ENCODE measurements around the gene PTBP1. TPM values are rescaled to one million over a fixed set of nuclear protein-coding genes. Genes with fewer than 3 reads are reported as not detected.

Gene PTBP1
- total and polyA plus RNA-seq, 2 donors = 104 to 108 TPM

- Histone ChIP-seq H3K4me1 (ENCODE audit: insufficient read depth) (no peaks in the 10 kb centered on the region), H3K4me3 (ENCODE audit: low read depth, low read length) (no peak overlapping the region), H3K36me3 (ENCODE audit: insufficient read depth) (no peaks in the 10 kb centered on the region), H3K27ac (ENCODE audit: low read depth) (no peak overlapping the region)
- 94% methylated on average over 10 of the region's 10 CpGs for WGBS
- no peak for DNase-seq (ENCODE audit: extremely low spot score)
These were observed 34.1 kb upstream of the PTBP1 start for GRCh38 chr19:763181-763580.

GRCh38 chr19:763869-764268, 33.4 kb upstream of the PTBP1 start:
- Histone ChIP-seq H3K4me3 (ENCODE audit: low read depth, low read length) (no peak overlapping the region), H3K4me1 (ENCODE audit: insufficient read depth) (no peaks in the 10 kb centered on the region), H3K36me3 (ENCODE audit: insufficient read depth) (no peaks in the 10 kb centered on the region), H3K27ac (ENCODE audit: low read depth) (no peak overlapping the region)
- WGBS = 93% methylated on average over 6 of the region's 6 CpGs
- DNase-seq (ENCODE audit: extremely low spot score) = no peak

GRCh38 chr19:764301-764700, 33.0 kb upstream of the PTBP1 start:
- Histone ChIP-seq H3K27ac (ENCODE audit: low read depth) (no peak overlapping the region), H3K4me3 (ENCODE audit: low read depth, low read length) (no peak overlapping the region), H3K36me3 (ENCODE audit: insufficient read depth) (no peaks in the 10 kb centered on the region), H3K4me1 (ENCODE audit: insufficient read depth) (no peaks in the 10 kb centered on the region)
- WGBS = 93% methylated on average over 12 of the region's 12 CpGs
- no peak for DNase-seq (ENCODE audit: extremely low spot score)

- no peaks in the 10 kb centered on the region for H3K36me3 ChIP-seq (ENCODE audit: insufficient read depth)
- DNase-seq (ENCODE audit: extremely low spot score) = no peak
- no peak overlapping the region for H3K27ac ChIP-seq (ENCODE audit: low read depth)
- no peaks in the 10 kb centered on the region for H3K4me1 ChIP-seq (ENCODE audit: insufficient read depth)
- WGBS = 84% methylated on average over 7 of the region's 7 CpGs
- H3K4me3 ChIP-seq (ENCODE audit: low read depth, low read length) = no peak overlapping the region
These were observed 32.0 kb upstream of the PTBP1 start for GRCh38 chr19:765179-765738.

- Histone ChIP-seq H3K4me3 (ENCODE audit: low read depth, low read length) (no peak overlapping the region), H3K27ac (ENCODE audit: low read depth) (no peak overlapping the region), H3K36me3 (ENCODE audit: insufficient read depth) (no peaks in the 10 kb centered on the region), H3K4me1 (ENCODE audit: insufficient read depth) (no peaks in the 10 kb centered on the region)
- DNase-seq (ENCODE audit: extremely low spot score) = no peak
- 42% methylated on average over 14 of the region's 14 CpGs for WGBS
These were observed 28.8 kb upstream of the PTBP1 start for GRCh38 chr19:768424-768823.

- Histone ChIP-seq H3K36me3 (ENCODE audit: insufficient read depth) (no peaks in the 10 kb centered on the region), H3K4me1 (ENCODE audit: insufficient read depth) (no peaks in the 10 kb centered on the region), H3K27ac (ENCODE audit: low read depth) (no peak overlapping the region), H3K4me3 (ENCODE audit: low read depth, low read length) (no peak overlapping the region)
- DNase-seq (ENCODE audit: extremely low spot score) = no peak
- 81% methylated on average over 6 of the region's 6 CpGs for WGBS
These were observed 27.6 kb upstream of the PTBP1 start for GRCh38 chr19:769616-770015.

GRCh38 chr19:771332-771785, 25.9 kb upstream of the PTBP1 start:
- Histone ChIP-seq H3K4me1 (ENCODE audit: insufficient read depth) (no peaks in the 10 kb centered on the region), H3K36me3 (ENCODE audit: insufficient read depth) (no peaks in the 10 kb centered on the region), H3K4me3 (ENCODE audit: low read depth, low read length) (no peak overlapping the region), H3K27ac (ENCODE audit: low read depth) (no peak overlapping the region)
- no peak for DNase-seq (ENCODE audit: extremely low spot score)
- 23% methylated on average over 6 of the region's 6 CpGs for WGBS

GRCh38 chr19:772063-772462, 25.2 kb upstream of the PTBP1 start:
- Histone ChIP-seq H3K4me1 (ENCODE audit: insufficient read depth) (no peaks in the 10 kb centered on the region), H3K4me3 (ENCODE audit: low read depth, low read length) (no peak overlapping the region), H3K36me3 (ENCODE audit: insufficient read depth) (no peaks in the 10 kb centered on the region), H3K27ac (ENCODE audit: low read depth) (no peak overlapping the region)
- no peak for DNase-seq (ENCODE audit: extremely low spot score)
- 80% methylated on average over 5 of the region's 5 CpGs for WGBS

GRCh38 chr19:772730-773436, 24.4 kb upstream of the PTBP1 start:
- WGBS = 70% methylated on average over 18 of the region's 18 CpGs
- Histone ChIP-seq H3K4me1 (ENCODE audit: insufficient read depth) (no peaks in the 10 kb centered on the region), H3K4me3 (ENCODE audit: low read depth, low read length) (no peak overlapping the region), H3K36me3 (ENCODE audit: insufficient read depth) (no peaks in the 10 kb centered on the region), H3K27ac (ENCODE audit: low read depth) (no peak overlapping the region)
- no peak for DNase-seq (ENCODE audit: extremely low spot score)

- 90% methylated on average over 18 of the region's 18 CpGs for WGBS
- no peak overlapping the region for H3K27ac ChIP-seq (ENCODE audit: low read depth)
- DNase-seq (ENCODE audit: extremely low spot score) = no peak
- no peaks in the 10 kb centered on the region for H3K4me1 ChIP-seq (ENCODE audit: insufficient read depth)
- H3K4me3 ChIP-seq (ENCODE audit: low read depth, low read length) = no peak overlapping the region
- H3K36me3 ChIP-seq (ENCODE audit: insufficient read depth) = no peaks in the 10 kb centered on the region
These were observed 20.7 kb upstream of the PTBP1 start for GRCh38 chr19:776549-776948.

- no peaks in the 10 kb centered on the region for H3K36me3 ChIP-seq (ENCODE audit: insufficient read depth)
- H3K4me3 ChIP-seq (ENCODE audit: low read depth, low read length) = no peak overlapping the region
- no peak for DNase-seq (ENCODE audit: extremely low spot score)
- H3K27ac ChIP-seq (ENCODE audit: low read depth) = peak overlapping the region; percentile 67
- 36% methylated on average over 36 of the region's 36 CpGs for WGBS
- H3K4me1 ChIP-seq (ENCODE audit: insufficient read depth) = peaks cover 2% of the 10 kb centered on the region
These were observed 18.2 kb upstream of the PTBP1 start for GRCh38 chr19:778910-779653.

- H3K4me1 ChIP-seq (ENCODE audit: insufficient read depth) = peaks cover 2% of the 10 kb centered on the region
- H3K36me3 ChIP-seq (ENCODE audit: insufficient read depth) = no peaks in the 10 kb centered on the region
- no peak overlapping the region for H3K4me3 ChIP-seq (ENCODE audit: low read depth, low read length)
- 86% methylated on average over 15 of the region's 15 CpGs for WGBS
- no peak overlapping the region for H3K27ac ChIP-seq (ENCODE audit: low read depth)
- DNase-seq (ENCODE audit: extremely low spot score) = no peak
These were observed 16.3 kb upstream of the PTBP1 start for GRCh38 chr19:780935-781334.

GRCh38 chr19:781800-782184, 15.5 kb upstream of the PTBP1 start:
- H3K4me1 ChIP-seq (ENCODE audit: insufficient read depth) = peaks cover 2% of the 10 kb centered on the region
- H3K27ac ChIP-seq (ENCODE audit: low read depth) = no peak overlapping the region
- H3K4me3 ChIP-seq (ENCODE audit: low read depth, low read length) = no peak overlapping the region
- WGBS = 91% methylated on average over 19 of the region's 19 CpGs
- no peaks in the 10 kb centered on the region for H3K36me3 ChIP-seq (ENCODE audit: insufficient read depth)
- DNase-seq (ENCODE audit: extremely low spot score) = no peak

Data from urinary bladder (tissue), 4 donors.